ENCODE measurements around the gene TTC28.

DNA sequence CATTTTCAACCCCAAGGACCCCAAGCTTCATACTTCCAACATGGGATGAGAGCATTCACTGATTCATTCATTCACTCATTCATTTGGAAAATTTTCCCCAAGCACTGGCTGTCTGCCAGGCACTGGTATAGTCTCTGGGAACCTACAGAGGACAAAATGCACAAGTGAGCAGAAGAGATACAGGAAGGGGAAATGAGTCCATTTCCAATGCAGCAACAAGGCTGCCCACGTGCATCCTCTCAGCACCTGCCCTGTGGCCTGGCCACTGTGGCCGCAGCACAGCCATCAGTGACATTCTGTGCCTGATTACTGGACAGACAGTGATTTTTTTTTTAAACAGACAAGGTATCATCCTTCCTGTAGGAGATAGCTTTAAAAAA lies 664.6 kb downstream of the TTC28 start:
- TF ChIP-seq, protein P1, sequence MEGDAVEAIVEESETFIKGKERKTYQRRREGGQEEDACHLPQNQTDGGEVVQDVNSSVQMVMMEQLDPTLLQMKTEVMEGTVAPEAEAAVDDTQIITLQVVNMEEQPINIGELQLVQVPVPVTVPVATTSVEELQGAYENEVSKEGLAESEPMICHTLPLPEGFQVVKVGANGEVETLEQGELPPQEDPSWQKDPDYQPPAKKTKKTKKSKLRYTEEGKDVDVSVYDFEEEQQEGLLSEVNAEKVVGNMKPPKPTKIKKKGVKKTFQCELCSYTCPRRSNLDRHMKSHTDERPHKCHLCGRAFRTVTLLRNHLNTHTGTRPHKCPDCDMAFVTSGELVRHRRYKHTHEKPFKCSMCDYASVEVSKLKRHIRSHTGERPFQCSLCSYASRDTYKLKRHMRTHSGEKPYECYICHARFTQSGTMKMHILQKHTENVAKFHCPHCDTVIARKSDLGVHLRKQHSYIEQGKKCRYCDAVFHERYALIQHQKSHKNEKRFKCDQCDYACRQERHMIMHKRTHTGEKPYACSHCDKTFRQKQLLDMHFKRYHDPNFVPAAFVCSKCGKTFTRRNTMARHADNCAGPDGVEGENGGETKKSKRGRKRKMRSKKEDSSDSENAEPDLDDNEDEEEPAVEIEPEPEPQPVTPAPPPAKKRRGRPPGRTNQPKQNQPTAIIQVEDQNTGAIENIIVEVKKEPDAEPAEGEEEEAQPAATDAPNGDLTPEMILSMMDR (IDR thresholded peaks at IDR 0.05): no peak
- TF ChIP-seq POLR2A (IDR thresholded peaks at IDR 0.05): no peak
